ENCODE measurements around the gene NEMF. TPM values are rescaled to one million over a fixed set of nuclear protein-coding genes. Genes with fewer than 3 reads are reported as not detected.
"Not testable (repeated sequence)": the region's sequence is repeated elsewhere in the genome, so short reads cannot be mapped to it uniquely, and the experiment has no call there.

Gene NEMF, protein sequence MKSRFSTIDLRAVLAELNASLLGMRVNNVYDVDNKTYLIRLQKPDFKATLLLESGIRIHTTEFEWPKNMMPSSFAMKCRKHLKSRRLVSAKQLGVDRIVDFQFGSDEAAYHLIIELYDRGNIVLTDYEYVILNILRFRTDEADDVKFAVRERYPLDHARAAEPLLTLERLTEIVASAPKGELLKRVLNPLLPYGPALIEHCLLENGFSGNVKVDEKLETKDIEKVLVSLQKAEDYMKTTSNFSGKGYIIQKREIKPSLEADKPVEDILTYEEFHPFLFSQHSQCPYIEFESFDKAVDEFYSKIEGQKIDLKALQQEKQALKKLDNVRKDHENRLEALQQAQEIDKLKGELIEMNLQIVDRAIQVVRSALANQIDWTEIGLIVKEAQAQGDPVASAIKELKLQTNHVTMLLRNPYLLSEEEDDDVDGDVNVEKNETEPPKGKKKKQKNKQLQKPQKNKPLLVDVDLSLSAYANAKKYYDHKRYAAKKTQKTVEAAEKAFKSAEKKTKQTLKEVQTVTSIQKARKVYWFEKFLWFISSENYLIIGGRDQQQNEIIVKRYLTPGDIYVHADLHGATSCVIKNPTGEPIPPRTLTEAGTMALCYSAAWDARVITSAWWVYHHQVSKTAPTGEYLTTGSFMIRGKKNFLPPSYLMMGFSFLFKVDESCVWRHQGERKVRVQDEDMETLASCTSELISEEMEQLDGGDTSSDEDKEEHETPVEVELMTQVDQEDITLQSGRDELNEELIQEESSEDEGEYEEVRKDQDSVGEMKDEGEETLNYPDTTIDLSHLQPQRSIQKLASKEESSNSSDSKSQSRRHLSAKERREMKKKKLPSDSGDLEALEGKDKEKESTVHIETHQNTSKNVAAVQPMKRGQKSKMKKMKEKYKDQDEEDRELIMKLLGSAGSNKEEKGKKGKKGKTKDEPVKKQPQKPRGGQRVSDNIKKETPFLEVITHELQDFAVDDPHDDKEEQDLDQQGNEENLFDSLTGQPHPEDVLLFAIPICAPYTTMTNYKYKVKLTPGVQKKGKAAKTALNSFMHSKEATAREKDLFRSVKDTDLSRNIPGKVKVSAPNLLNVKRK
- total RNA-seq: 10 to 100 TPM; 64.7 to 73.3 TPM

DNA sequence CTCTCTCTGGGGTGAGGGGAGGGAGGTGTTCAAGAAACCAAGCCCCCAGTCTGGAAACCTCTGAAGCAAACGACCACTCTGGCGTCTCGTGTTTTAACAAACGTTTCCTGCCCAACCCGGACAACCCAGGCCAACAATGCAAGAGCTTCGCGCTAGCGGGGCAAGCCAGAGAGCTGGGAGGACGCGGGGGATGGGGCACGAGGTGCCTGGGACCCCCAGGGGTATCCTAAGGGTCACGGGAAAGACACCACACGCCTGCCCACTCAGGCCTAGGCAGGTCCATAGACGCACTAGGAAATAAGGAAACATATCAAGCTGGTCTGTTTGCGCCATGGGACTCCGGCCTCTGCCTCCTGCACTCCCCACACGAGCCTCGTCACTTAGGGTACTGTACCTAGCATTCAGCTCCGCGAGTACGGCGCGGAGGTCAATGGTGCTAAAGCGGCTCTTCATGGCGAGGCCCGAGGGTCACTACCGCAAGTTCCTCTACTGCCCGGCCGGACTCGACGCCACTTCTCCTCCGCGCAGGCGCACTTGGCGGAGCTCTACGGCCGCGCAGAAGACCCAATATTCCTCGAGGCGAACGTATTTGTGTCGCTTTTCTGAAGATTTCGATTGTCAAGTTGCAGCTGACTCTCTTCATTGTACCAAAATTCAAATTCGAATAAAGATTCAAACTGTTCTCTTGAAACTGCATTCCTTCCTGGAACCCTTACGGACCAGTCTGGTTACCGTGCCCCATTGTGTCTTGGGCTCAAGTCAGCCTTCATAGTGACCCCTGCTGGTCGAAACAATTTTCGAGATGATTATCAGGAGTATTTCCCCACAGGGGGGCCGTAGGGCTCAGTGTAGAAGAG is at the start of gene NEMF:
Gene NEMF (minus strand): TSS at position 488 of the 857 bp plus-strand sequence. CDS start 35 bp downstream, at position 453.
- Mint-ChIP-seq H3K27ac (peak within 1 kb of the TSS; percentile 94), H3K4me1 (peaks cover 46% of the 10 kb centered on the region), H3K36me3 (ENCODE audit: low read depth) (peaks cover 31% of the 10 kb centered on the region), H3K9me3 (no peaks in the 10 kb centered on the region), H3K27me3 (no peaks in the 10 kb centered on the region), H3K4me3 (peak within 1 kb of the TSS; percentile 96)
- POLR2A ChIA-PET: interaction anchor here (0.6 to 6.1 kb wide), 49 partner anchors 10 to 460 kb away, joined by 3 to 159 read pairs (median 6); partner anchors contain the start of genes ARF6, DMAC2L, DNAAF2 and KLHDC2
- peak; percentile 80 for DNase-seq
- CTCF ChIA-PET: interaction anchor here (0.8 to 8.9 kb wide), 51 partner anchors 8 to 468 kb away, joined by 3 to 274 read pairs (median 5); partner anchors contain the start of genes ARF6, DMAC2L, DNAAF2 and KLHDC2

DNA sequence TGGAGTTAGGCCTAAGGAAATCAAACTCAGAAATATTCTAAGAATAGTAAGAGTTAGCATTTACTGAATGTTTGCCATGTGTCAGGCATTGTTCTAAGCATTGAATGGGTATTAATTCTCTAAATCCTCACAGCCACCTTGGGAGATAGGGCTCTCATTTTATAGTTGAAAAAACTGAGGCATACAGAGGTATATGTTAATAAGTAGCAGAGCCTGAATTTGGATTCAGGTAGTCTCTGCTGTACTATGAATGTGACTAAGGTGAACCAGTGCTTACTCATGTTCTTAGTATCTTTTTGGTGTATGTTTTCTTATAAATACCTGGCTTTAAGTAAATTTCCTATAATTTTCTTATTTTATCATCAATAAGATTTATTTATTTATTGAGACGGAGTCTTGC is 48.4 kb upstream of the NEMF start:
- ChIA-PET POLR2A (interaction anchor here (1.2 to 3.7 kb wide), 4 partner anchors 9 to 161 kb away, joined by 3 to 68 read pairs (median 34); no protein-coding TSS in a partner anchor), CTCF (no interaction called here)
- Mint-ChIP-seq H3K36me3 (ENCODE audit: low read depth) (peaks cover 38% of the 10 kb centered on the region), H3K4me1 (peaks cover 36% of the 10 kb centered on the region), H3K27me3 (no peaks in the 10 kb centered on the region), H3K4me3 (no peak overlapping the region), H3K9me3 (peaks cover 3% of the 10 kb centered on the region), H3K27ac (no peak overlapping the region)
- no peak for DNase-seq

DNA sequence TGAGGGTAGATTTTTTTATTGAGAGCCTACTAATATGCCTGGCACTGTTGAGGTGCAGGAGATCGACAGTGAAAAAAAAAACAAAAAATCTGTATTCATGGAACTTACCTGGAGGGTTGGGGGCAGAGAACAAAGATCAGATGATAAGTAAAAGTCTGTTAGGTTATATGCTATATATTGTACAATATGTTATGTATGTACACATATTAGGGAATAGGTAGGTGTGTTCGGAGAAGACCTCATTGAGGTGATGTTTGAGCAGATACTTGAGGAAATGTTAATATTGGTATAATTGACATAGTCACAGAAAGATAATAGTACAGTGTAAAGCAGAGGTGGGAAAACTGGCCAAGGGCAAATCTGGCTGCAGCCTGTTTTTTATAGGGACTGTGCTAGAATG is 45.9 kb upstream of the NEMF start:
- Mint-ChIP-seq H3K27ac (peak overlapping the region; percentile 78), H3K4me3 (peak overlapping the region; percentile 73), H3K36me3 (ENCODE audit: low read depth) (peaks cover 60% of the 10 kb centered on the region), H3K9me3 (peaks cover 2% of the 10 kb centered on the region), H3K4me1 (peaks cover 31% of the 10 kb centered on the region), H3K27me3 (no peaks in the 10 kb centered on the region)
- ChIA-PET POLR2A (interaction anchor here (0.7 to 3.7 kb wide), 24 partner anchors 30 to 278 kb away, joined by 3 to 68 read pairs (median 6); partner anchors contain the start of genes MGAT2, NEMF and RPL36AL), CTCF (interaction anchor here (1.0 to 2.0 kb wide), 7 partner anchors 19 to 105 kb away, joined by 4 to 10 read pairs (median 5); no protein-coding TSS in a partner anchor)
- DNase-seq: no peak

DNA sequence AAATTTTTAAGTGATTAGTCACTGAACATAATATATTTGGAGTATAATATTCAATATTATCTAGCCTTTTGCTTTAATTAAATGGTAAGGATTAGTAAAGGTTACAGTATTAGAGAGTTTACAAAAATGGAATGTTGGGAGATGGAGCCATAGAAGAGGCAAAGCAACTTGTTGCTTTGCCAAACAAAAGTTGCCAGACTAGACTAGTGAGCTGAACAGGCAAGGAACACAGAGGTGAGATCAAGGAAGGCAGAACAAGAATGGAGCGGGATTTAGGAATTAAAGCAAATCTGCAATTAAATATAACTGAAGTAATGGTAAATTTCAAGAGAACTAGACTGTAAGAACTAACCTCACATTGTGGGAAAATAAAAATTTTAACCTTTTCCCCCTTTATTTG is 45.4 kb upstream of the NEMF start:
- Mint-ChIP-seq H3K4me1 (peaks cover 30% of the 10 kb centered on the region), H3K4me3 (peak overlapping the region; percentile 73), H3K36me3 (ENCODE audit: low read depth) (peaks cover 62% of the 10 kb centered on the region), H3K9me3 (peaks cover 2% of the 10 kb centered on the region), H3K27me3 (no peaks in the 10 kb centered on the region), H3K27ac (peak overlapping the region; percentile 78)
- ChIA-PET CTCF (interaction anchor here (0.6 to 1.4 kb wide), 3 partner anchors 35 to 297 kb away, joined by 4 to 5 read pairs (median 5); no protein-coding TSS in a partner anchor), POLR2A (interaction anchor here (0.8 to 3.7 kb wide), 16 partner anchors 9 to 277 kb away, joined by 3 to 68 read pairs (median 5); partner anchors contain the start of genes MGAT2, RPL36AL and VCPKMT)
- no peak for DNase-seq

DNA sequence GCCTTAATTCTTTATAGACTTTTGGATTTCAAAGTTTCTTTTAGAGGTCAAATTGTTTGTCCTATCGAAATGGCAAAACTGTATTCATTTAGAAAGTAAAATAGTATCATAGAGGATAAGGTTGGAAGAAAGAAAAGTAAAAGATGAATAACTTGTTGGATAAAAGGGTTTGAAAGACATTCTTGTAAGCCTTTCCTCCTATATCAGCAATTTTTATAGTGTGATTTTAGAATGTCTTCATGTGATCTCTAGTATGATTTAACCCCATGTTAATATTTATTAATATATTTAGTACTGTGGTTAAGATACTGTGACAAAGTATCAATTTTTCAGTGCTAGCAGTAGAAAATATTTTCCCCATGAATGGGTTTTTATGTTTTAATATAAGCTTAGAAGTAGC is 44.8 kb upstream of the NEMF start:
- CTCF ChIA-PET: interaction anchor here (0.6 to 1.4 kb wide), 3 partner anchors 35 to 296 kb away, joined by 4 to 5 read pairs (median 5); no protein-coding TSS in a partner anchor

DNA sequence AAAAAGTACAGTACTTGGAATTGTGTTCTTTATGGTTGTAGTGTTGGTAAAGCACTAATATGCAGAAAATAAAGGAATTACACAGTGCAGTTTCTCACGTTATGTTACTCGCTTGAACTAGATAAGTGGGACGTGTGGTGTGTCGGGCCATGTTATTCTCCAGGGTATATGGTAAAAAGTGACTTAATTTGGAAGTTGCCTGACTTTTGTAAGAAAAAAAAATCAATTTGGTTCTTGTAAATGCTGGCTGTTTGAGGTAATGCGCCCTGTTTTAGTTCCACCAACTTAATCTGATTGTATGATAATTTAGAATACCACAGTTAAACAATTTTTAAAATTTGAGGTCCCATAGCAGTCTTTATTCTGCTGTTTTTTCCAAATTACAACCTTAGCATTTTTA is 44.4 kb upstream of the NEMF start:
- H3K36me3 Mint-ChIP-seq (ENCODE audit: low read depth): peaks cover 62% of the 10 kb centered on the region

More for the DNA sequence above, 44.8 kb upstream of the NEMF start:
- POLR2A ChIA-PET: interaction anchor here (0.8 to 3.7 kb wide), 16 partner anchors 10 to 277 kb away, joined by 3 to 68 read pairs (median 5); partner anchors contain the start of genes MGAT2, RPL36AL and VCPKMT
- Mint-ChIP-seq H3K4me1 (peaks cover 28% of the 10 kb centered on the region), H3K4me3 (peak overlapping the region; percentile 96), H3K9me3 (peaks cover 2% of the 10 kb centered on the region), H3K27ac (peak overlapping the region; percentile 100), H3K27me3 (no peaks in the 10 kb centered on the region), H3K36me3 (ENCODE audit: low read depth) (peaks cover 63% of the 10 kb centered on the region)
- no peak for DNase-seq

DNA sequence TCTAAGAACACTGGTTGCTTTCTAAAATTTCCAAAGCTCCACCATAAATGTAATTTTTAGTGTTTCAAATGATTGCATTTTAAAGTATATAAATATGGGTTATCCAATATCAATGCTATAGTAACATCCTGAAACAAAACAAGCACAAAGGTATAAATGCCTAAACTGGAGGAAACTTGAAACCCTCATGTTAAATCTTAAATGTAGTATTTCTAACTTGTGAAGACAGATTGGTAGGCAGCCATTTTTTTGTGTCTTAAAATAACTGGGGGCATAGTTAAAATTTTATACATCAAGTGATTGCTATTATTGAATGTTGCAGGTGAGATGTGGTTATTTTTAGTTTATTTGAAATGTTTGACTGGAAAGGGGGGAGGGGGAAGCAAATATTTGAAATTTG is 43.7 kb upstream of the NEMF start:
- H3K27ac Mint-ChIP-seq: peak overlapping the region; percentile 100
- peaks cover 62% of the 10 kb centered on the region for H3K36me3 Mint-ChIP-seq (ENCODE audit: low read depth)
- not testable (repeated sequence) for H3K9me3 Mint-ChIP-seq, H3K27me3 Mint-ChIP-seq, DNase-seq
- ChIA-PET POLR2A (interaction anchor here (0.9 to 2.4 kb wide), 22 partner anchors 11 to 276 kb away, joined by 3 to 111 read pairs (median 6); partner anchors contain the start of genes NEMF, RPL36AL and VCPKMT), CTCF (interaction anchor here (0.6 to 1.9 kb wide), 10 partner anchors 15 to 193 kb away, joined by 3 to 22 read pairs (median 4); no protein-coding TSS in a partner anchor)
- H3K4me3 Mint-ChIP-seq: peak overlapping the region; percentile 96
- H3K4me1 Mint-ChIP-seq: peaks cover 32% of the 10 kb centered on the region

More for the DNA sequence above, 44.4 kb upstream of the NEMF start:
- no peak for DNase-seq
- POLR2A ChIA-PET: interaction anchor here (0.9 to 3.7 kb wide), 11 partner anchors 10 to 276 kb away, joined by 3 to 111 read pairs (median 6); partner anchors contain the start of genes MGAT2 and RPL36AL
- CTCF ChIA-PET: interaction anchor here (1.3 to 1.4 kb wide), 2 partner anchors 34 to 104 kb away, joined by 5 read pairs; no protein-coding TSS in a partner anchor
- H3K4me3 Mint-ChIP-seq: peak overlapping the region; percentile 96
- no peaks in the 10 kb centered on the region for H3K9me3 Mint-ChIP-seq
- H3K4me1 Mint-ChIP-seq: peaks cover 29% of the 10 kb centered on the region
- peak overlapping the region; percentile 100 for H3K27ac Mint-ChIP-seq
- H3K27me3 Mint-ChIP-seq: no peaks in the 10 kb centered on the region

DNA sequence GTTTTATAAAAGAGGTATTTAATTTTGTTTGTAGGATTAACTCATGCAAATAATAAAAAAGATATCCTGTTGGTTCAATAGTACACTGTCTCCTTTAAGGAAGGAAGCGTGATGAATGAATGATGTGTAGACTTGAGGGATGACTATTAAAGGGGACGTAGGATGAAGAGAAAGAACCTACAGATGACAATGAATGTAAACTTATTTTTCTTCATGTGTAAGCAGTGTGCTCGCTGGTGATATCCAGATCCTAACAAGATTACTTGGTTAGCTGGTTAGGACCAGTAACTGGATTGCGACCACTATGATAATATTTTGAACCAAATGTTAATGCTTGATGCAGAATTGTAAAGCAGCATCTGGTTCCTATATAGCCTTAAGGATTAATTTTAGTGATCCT is 42.9 kb upstream of the NEMF start:
- ChIA-PET POLR2A (interaction anchor here (0.9 to 2.4 kb wide), 23 partner anchors 11 to 275 kb away, joined by 3 to 111 read pairs (median 6); partner anchors contain the start of genes NEMF, RPL36AL and VCPKMT), CTCF (interaction anchor here (0.6 to 1.9 kb wide), 9 partner anchors 14 to 193 kb away, joined by 3 to 22 read pairs (median 5); no protein-coding TSS in a partner anchor)
- Mint-ChIP-seq H3K4me1 (peaks cover 38% of the 10 kb centered on the region), H3K9me3 (no peaks in the 10 kb centered on the region), H3K4me3 (peak overlapping the region; percentile 96), H3K27me3 (no peaks in the 10 kb centered on the region), H3K27ac (peak overlapping the region; percentile 100), H3K36me3 (ENCODE audit: low read depth) (peaks cover 62% of the 10 kb centered on the region)
- no peak for DNase-seq

DNA sequence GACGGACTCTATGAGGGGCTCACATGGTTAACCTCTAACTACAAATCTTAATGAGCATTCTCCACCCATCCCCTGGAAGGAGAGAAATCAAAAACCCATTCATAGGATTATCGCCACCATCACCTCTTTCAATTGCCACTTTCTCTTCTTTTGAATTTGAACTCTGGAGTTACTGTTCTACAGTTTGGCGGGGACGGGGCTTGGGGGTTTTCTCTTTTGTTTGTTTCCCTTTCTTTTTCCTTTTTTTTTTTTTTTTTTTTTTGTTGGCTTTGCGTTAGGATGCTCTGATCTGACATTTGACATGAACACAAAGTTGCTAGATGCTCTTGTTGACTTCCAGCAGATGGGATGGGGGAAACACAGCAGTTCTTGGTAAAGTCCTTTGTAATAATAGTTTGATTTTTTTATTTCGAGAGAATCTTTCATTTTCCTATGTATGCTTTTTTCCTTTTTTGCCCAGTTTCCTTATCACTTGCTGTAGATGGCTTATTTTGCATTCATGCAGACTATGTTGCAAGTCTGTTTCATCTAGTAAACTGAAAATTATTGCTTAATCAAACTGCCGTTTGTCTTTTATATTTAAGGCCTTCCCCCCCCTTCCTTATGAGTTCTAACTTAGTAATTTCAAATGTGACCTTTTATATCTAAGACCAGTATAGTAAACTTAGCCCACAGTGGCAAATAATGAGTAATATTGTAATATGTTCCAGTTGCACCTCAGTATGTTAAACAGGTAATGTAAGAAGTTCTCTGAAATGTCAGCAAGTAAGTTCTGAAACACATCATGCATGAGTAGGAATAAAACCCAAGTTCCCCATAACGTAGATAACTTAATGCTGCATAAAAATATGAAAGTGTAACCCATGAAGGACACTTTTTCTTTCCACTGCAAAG is 41.9 kb upstream of the NEMF start:
- ChIA-PET CTCF (interaction anchor here (1.2 to 3.4 kb wide), 6 partner anchors 13 to 109 kb away, joined by 3 to 35 read pairs (median 6); no protein-coding TSS in a partner anchor), POLR2A (interaction anchor here (0.7 to 4.0 kb wide), 33 partner anchors 9 to 274 kb away, joined by 3 to 174 read pairs (median 7); partner anchors contain the start of genes NEMF and RPL36AL)
- Mint-ChIP-seq H3K4me1 (peaks cover 34% of the 10 kb centered on the region), H3K27ac (peak overlapping the region; percentile 100), H3K4me3 (peak overlapping the region; percentile 96), H3K36me3 (ENCODE audit: low read depth) (peaks cover 60% of the 10 kb centered on the region)
- not testable (repeated sequence) for H3K27me3 Mint-ChIP-seq, DNase-seq, H3K9me3 Mint-ChIP-seq
